GM19099 (cell line): ENCODE results near the gene COL6A3.

ENCODE experiments used
- POLR2A ChIP-seq: IDR thresholded peaks from 3 replicates; pipeline ENCODE4 v1.6.1; 2011; ENCODE audit warnings: low read depth; ENCODE audit not compliant: insufficient read length; ENCODE audit errors: extremely low read depth

The COL6A3 gene

DNA sequence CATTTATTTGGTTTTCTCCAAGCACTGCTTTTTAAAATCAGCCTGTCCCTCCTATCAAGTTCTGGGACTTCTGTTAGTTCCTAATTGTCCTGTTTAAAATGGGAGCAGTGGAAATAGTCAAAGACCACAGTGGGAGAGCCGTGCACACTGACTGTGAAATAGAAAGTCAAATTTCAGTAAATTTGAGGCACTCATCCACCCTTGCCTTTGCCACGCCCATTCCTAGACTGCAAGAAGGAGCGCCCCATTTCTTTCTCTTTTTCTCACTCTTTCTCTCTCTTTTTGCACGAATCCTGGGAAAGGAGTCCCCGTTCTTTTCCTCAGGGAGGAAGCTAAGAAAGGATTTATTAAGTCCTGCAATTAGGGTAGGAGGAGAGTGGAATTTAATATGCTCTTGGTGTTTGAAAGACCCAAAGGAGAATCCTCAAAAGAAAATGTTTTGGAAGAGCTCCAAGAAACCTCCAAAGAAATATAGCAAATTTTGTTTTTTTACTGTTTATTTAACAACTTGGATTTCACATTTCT is 7.5 kb downstream of the COL6A3 start:
- no peak for TF ChIP-seq POLR2A

DNA sequence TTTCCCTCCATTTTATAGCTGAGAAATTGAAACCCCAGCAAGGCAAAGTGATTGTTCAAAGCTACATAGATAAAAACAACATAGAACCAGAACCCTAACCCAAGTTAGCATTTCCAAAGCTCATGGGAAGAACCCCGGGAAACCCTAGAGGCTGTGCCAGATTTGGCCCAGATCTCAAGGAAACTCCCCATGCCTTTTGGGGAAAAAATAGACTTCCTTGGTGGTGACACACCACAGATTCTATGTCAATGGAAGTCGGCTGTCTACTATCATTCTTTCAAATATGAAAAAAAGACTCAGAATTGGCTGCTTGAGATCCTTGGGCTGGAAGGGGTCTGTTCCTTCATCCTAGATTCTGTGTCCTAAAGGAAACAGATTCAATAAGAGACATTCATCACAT is 8.4 kb downstream of the COL6A3 start:
- no peak for TF ChIP-seq POLR2A

DNA sequence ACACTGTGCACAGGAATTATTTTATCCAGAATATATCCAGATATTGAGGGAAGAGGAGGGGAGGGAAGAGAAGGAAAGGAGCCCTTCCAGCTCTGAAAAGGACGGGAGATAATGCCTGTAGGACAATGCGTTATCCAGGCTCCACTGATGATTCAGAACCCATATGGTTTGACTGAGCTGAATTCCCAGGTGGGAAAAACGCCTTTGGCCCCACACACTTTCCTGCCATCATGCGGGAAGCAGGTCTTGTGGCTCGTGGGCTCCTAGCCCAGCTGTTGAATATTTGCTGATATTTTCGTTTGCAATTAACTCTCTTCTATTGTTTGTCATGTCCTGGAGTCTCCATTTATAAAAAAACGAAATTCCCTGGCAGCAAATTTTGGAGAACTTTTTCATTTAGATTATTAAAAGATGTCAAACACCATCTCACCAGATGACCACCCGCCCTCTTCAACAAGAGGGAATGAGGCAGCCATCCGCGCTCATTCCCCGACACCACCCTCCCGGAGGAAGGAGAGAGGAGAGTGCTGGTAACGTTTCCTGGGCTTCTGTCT is 8.9 kb downstream of the COL6A3 start:
- TF ChIP-seq POLR2A: no peak

- TF ChIP-seq POLR2A: no peak
Measured at GRCh38 chr2:237404413-237404812, 9.6 kb downstream of the COL6A3 start.

GRCh38 chr2:237403024-237403882 is 10.7 kb downstream of the COL6A3 start:
- TF ChIP-seq POLR2A: no peak

DNA sequence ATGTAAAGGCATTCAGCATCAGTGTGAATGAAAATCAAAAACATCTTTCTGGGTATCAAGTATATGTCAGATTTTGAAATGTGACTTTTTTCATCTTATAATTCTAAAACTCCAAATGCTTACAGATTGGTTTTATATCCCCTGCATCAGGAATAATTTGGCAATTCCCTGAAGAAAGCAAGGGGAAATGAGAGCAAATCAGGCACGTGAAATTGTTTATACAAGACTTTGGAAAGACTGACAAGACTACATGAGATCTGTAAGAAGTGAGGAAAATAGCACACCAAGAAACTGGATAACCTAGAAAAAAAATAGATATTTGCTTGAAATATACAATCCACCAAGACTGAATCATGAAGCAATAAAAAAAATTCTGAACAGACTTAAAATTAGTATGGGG is 13.8 kb downstream of the COL6A3 start:
- TF ChIP-seq POLR2A: no peak

- TF ChIP-seq POLR2A: no peak
Measured at GRCh38 chr2:237397072-237397471, 16.9 kb downstream of the COL6A3 start.

- no peak for TF ChIP-seq POLR2A
Measured at GRCh38 chr2:237393523-237393922, 20.4 kb downstream of the COL6A3 start.

DNA sequence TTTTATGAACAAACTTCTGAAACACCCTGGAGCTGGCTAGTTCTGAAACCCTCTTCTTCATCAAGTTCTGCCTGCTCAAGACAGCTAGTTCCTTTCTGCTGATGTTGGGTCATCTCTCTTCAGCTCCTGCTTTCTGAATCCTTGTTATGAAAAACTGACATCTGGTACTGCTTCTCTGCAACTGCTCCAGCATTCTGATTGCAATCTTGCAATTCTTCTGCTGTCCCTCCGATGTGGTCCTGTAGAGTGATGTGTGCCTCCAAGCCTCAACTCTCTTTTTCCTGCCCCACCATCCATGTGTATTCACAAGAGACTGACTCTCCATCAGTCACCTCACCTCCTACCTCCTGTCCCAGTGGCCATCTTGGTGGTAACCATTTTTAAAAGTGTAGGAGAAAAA is 21.8 kb downstream of the COL6A3 start:
- no peak for TF ChIP-seq POLR2A

DNA sequence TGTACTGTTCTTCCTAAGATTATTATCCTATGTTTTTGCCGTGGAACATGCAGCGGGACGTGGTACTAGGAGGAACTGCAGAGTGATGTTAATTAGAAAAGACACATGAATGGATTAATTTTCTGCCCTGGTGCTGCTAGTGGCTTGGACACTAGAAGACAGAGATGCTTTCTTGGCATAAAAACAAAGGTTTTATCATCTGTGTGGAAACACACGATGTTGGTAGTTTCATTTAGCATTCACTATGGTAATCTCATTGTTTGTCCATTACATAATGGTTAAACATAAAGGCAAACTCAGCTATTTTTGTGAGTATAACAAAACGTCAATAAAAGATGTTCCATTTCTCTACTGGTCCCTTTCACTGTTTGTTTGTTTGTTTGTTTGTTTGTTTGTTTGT is 22.8 kb downstream of the COL6A3 start:
- TF ChIP-seq POLR2A: no peak

- no peak for TF ChIP-seq POLR2A
Measured at GRCh38 chr2:237390235-237390634, 23.7 kb downstream of the COL6A3 start.

GRCh38 chr2:237389831-237390230 is 24.1 kb downstream of the COL6A3 start:
- no peak for TF ChIP-seq POLR2A

- no peak for TF ChIP-seq POLR2A
Measured at GRCh38 chr2:237388036-237388435, 25.9 kb downstream of the COL6A3 start.

DNA sequence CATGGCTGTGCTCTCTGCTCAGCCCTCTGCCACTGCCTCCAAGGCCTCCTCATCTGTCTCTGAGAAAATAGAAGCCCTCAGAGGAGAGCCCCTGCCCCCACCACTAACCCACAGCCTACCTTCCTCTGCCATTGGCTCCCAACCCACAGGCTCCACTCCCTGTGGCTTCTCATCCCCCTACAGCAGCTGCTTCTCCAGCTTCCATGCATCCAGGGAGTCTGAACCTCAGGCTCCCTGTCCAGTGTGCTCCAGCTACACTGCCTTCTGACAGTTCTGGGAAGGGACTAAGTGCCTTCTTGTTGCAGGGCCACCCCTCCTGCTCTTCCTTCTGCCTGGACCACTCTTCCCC is 29.3 kb downstream of the COL6A3 start:
- TF ChIP-seq POLR2A: no peak

DNA sequence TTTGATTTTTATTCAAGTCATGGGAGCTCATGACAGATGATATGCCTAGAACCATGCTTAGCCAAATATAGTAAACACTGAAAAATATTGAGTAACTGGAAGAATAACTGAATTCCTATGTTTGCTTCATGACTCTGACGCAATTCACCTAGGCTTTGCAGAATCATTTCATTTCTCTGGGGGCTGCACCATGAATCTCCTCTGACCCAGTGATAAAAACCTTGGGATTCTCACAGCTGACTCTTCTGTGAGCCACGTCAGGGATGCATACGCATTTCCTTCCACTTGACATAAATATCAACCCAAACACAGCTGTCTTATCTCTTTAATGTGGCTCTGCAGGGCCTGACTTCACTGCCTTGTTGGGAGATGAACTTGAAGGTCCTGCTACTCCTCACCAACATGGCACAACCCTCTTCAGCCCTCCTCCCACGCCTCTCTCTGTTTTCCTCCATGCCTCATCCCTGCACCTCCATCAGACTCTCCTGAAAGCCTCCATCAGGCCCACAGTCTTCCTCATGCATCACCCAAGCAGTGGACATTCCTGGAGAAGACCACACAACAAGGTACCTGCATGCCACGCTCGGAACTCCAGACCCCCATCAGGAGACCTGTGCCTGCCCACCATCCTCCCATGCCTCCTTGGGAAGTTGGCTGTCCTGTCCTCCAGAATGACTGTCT is 29.8 kb downstream of the COL6A3 start:
- no peak for TF ChIP-seq POLR2A

- TF ChIP-seq POLR2A: no peak
Measured at GRCh38 chr2:237380768-237381167, 33.2 kb downstream of the COL6A3 start.
